Heart right ventricle (tissue), 16 donors: Measurements from ENCODE around the gene LRRC8B. TPM values are rescaled to one million over a fixed set of nuclear protein-coding genes. Genes with fewer than 3 reads are reported as not detected.

Experiments used
- ATAC-seq, 8 donors: fragments of 200-7000 bp; cut with Tn5 transposase; one replicate each; pipeline ENCODE4 v1.9.1; 2020; ENCODE audit warnings: mild to moderate bottlenecking in 8 of 8, moderate library complexity in 8 of 8, moderate number of reproducible peaks in 1 of 8
- DNase-seq, 2 donors: peaks; one replicate each; pipeline ENCODE4 v3.0.0-alpha.2; 2020
- H3K27ac ChIP-seq, 10 donors: fragments of 200-600 bp; sonication (generic) in 2 of 10; one replicate each; pipeline versions ENCODE4 v1.5.0 to v1.8.0; 2020 to 2022; ENCODE audit warnings: mild to moderate bottlenecking in 3 of 10
- H3K27me3 ChIP-seq, 7 donors: fragments of 200-600 bp; one replicate each; pipeline ENCODE4 v1.8.0; 2021 to 2022; ENCODE audit warnings: mild to moderate bottlenecking in 2 of 7
- H3K36me3 ChIP-seq, 9 donors: fragments of 200-600 bp; sonication (generic) in 1 of 9; one replicate each; pipeline versions ENCODE4 v1.5.0 to v1.8.0; 2020 to 2022; ENCODE audit warnings: mild to moderate bottlenecking in 2 of 9
- H3K4me1 ChIP-seq, 9 donors: fragments of 200-600 bp; sonication (generic) in 1 of 9; one replicate each; pipeline versions ENCODE4 v1.5.0 to v1.8.0; 2020 to 2022; ENCODE audit warnings: mild to moderate bottlenecking in 4 of 9
- H3K4me3 ChIP-seq, 10 donors: fragments of 200-600 bp; sonication (generic) in 2 of 10; one replicate each; pipeline versions ENCODE4 v1.5.0 to v1.8.0; 2020 to 2022; ENCODE audit warnings: mild to moderate bottlenecking in 7 of 10, moderate library complexity in 2 of 10
- H3K9me3 ChIP-seq, 11 donors: fragments of 200-600 bp in 10 of 11; sonication (generic) in 2 of 11; one replicate each; pipeline versions ENCODE4 v1.5.0 to v1.8.0; 2013 to 2022; ENCODE audit warnings: mild to moderate bottlenecking in 2 of 11, control low read depth in 1 of 11, moderate library complexity in 1 of 11
- WGBS, 2 donors: extraction: QIAGEN DNeasy Blood & Tissue Kit; methylation state at CpG; one replicate each; pipeline ENCODE4 v1.1.7; 2013; ENCODE audit warnings: inconsistent platforms in 1 of 2; 5-methylcytosine and 5-hydroxymethylcytosine counted together
- intact Hi-C, 10 donors: fragments of 100-400 bp; cut with DNase I; formaldehyde crosslinking; loops; one replicate each; pipeline versions ENCODE4 v1.11.1 to v1.14.2; 2022
- polyA plus RNA-seq, 2 donors: library from polyadenylated mRNA; stranded (reverse); fragments of 200-250 nt; gene quantifications; one replicate each; pipeline ENCODE4 v1.2.3, GENCODE V29; 2013
- total RNA-seq, 10 donors: library from RNA; stranded (reverse); fragmentation: NEBNext Ultra II Directional in 3 of 10; extraction: Animal tissue kit (Norgen Biotek cat#: 25700) in 3 of 10; gene quantifications; one replicate each; pipeline versions ENCODE4 v1.2.1 to v1.2.4, GENCODE V29; 2021 to 2023
- TF ChIP-seq, protein P1 (sequence below), 9 donors: fragments of 200-600 bp; sonication (generic) in 2 of 9; IDR thresholded peaks; one replicate each; pipeline versions ENCODE4 v1.5.0 to v1.8.0; 2021 to 2022; ENCODE audit warnings: antibody characterized with exemption in 9 of 9, mild to moderate bottlenecking in 5 of 9, moderate library complexity in 1 of 9
- donor health status: Arrhythmogenic right ventricular cardiomyopathy.
- donor health status: ischemic (EF 13 %, LVEDD 7.1; RV severe dilation, severe dysfunction).
- donor health status: healthy with polysubstance abuse.
- donor health status: DM: no; HTN: yes; CAD: no.
- donor health status: DM: no; HTN: no; CAD: no.
- donor health status: ischemic (EF 25% LVEDD 6.9; RV normal size, moderate dysfunction).
- donor health status: ischemic (EF 25% LVEDD 5.7; RV mildly dilated, moderate dysfunction).
- donor health status: healthy.
- donor health status: DM: yes; HTN: yes; CAD: no.
- donor health status: Ischemic cardiomyopathy.
- donor health status: ischemic (EF 35%, LVEDD 5.7; RV mildly dilated, moderate dysfunction).
- donor health status: nonischemic (EF 11% LVEDD 7.7; RV severe dilation, severe dysfunction).
- donor health status: DM: yes; HTN: yes; CAD: no.
- donor health status: PGD.
- donor health status: ischemic (EF 29% LVEDD 5.4; RV normal size, mild dysfunction).
- donor health status: nonischemic (EF 23%, LVEDD 6.1; RV moderate dilation, normal function).

Gene LRRC8B
- total and polyA plus RNA-seq, 12 donors: 1.7 to 6.6 (median 4.2) TPM

DNA sequence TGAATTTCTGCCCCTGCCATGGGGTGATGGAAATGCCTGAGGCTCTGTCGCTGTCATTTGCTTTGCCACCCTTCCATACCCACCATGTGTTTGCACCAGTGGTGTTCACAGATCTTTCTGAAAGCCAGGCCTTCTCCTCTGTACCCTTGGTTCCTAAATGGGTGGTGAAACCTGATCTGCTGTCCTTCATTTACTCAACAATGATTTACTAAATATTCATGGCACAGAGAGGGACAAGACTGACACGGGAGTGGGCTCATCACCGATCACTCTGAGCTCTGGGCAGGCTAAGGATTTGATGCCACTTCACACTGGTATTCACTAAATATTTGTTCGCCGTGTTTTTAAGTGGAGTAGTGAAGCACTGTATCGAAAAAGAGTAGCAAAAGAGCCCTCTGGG is 40.9 kb downstream of the LRRC8B start:
- intact Hi-C loops: loop anchor here in 2 of 10 donors (5.0 kb wide), 2 partner anchors 38 to 43 kb away; partner anchors contain the start of gene LRRC8B (in 1 of the 2)
- 97% methylated on average over 6 of the region's 6 CpGs for WGBS, 2 donors

DNA sequence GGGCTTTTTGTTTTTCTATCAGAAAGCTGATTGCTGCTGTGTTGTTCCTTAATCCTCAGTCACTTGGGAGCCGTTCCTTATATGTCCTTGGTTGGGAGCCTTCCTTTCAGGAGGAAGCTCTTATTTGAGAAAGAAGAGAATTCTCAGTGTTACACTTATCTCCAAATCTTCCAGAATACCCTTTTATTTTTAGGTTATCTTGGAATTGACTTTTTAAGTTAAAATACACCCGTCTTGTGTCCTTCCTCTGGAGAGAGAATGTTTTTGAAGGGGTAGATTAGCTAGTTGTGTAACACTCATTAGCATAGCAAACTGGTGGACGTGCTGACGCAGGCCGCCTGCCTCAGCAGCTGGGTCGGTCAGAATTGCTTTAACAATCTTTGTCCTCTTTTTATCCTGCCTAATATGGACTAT is 42.1 kb downstream of the LRRC8B start:
- H3K4me1 ChIP-seq: peaks cover 0 to 48% (median 6%) of the 10 kb centered on the region in 9 donors
- peaks cover 0 to 14% (median 0%) of the 10 kb centered on the region in 11 donors for H3K9me3 ChIP-seq
- peak; percentile 49 to 56 for DNase-seq
- WGBS, 2 donors: 32 to 54% methylated on average over 6 of the region's 6 CpGs
- ATAC-seq: peak; percentile 59 to 96 (median 94)
- no peaks in the 10 kb centered on the region for H3K27me3 ChIP-seq
- peak overlapping the region in 5 of 10 donors; percentile 0 to 24 (median 20) for H3K4me3 ChIP-seq
- H3K27ac ChIP-seq: peak overlapping the region; percentile 17 to 81 (median 64)
- TF ChIP-seq, protein P1, sequence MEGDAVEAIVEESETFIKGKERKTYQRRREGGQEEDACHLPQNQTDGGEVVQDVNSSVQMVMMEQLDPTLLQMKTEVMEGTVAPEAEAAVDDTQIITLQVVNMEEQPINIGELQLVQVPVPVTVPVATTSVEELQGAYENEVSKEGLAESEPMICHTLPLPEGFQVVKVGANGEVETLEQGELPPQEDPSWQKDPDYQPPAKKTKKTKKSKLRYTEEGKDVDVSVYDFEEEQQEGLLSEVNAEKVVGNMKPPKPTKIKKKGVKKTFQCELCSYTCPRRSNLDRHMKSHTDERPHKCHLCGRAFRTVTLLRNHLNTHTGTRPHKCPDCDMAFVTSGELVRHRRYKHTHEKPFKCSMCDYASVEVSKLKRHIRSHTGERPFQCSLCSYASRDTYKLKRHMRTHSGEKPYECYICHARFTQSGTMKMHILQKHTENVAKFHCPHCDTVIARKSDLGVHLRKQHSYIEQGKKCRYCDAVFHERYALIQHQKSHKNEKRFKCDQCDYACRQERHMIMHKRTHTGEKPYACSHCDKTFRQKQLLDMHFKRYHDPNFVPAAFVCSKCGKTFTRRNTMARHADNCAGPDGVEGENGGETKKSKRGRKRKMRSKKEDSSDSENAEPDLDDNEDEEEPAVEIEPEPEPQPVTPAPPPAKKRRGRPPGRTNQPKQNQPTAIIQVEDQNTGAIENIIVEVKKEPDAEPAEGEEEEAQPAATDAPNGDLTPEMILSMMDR (IDR thresholded peaks at IDR 0.05): no peak
- peaks cover 0 to 17% (median 0%) of the 10 kb centered on the region in 9 donors for H3K36me3 ChIP-seq
- intact Hi-C loops: loop anchor here in 2 of 10 donors (5.0 kb wide), 2 partner anchors 39 to 44 kb away; partner anchors contain the start of gene LRRC8B (in 1 of the 2)

More for the DNA sequence above, 40.9 kb downstream of the LRRC8B start:
- H3K27me3 ChIP-seq: no peaks in the 10 kb centered on the region
- TF ChIP-seq, protein P1 (IDR thresholded peaks at IDR 0.05): no peak
- H3K36me3 ChIP-seq: peaks cover 0 to 15% (median 0%) of the 10 kb centered on the region in 9 donors
- ATAC-seq (no peak), DNase-seq (no peak)
- H3K4me3 ChIP-seq: no peak overlapping the region
- peaks cover 0 to 10% (median 0%) of the 10 kb centered on the region in 11 donors for H3K9me3 ChIP-seq
- peaks cover 0 to 48% (median 6%) of the 10 kb centered on the region in 9 donors for H3K4me1 ChIP-seq
- H3K27ac ChIP-seq: peak overlapping the region in 3 of 10 donors; percentile 2 to 81 (median 79)

DNA sequence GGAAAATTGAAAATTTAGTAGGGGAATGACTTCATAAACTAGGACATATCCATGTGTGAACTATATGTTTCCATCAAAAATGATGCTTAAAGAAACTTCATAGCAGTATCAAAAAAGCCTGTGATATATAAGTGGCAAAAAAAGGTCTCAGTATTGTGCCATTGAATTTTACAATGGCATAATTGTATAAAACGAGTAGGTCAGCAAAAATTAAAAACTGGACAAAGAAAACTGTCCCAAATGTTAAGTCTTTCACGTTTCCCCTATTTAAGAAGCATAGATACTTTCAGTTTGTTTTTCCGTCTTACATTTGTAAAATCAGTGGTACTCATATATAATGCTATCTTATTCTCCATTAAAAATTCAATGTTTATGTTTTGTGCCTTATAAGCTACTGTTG is 43.2 kb downstream of the LRRC8B start:
- peaks cover 0 to 17% (median 0%) of the 10 kb centered on the region in 9 donors for H3K36me3 ChIP-seq
- H3K4me3 ChIP-seq: peak overlapping the region in 5 of 10 donors; percentile 0 to 27 (median 11)
- DNase-seq (no peak), ATAC-seq (no peak)
- peaks cover 0 to 48% (median 6%) of the 10 kb centered on the region in 9 donors for H3K4me1 ChIP-seq
- H3K27me3 ChIP-seq: no peaks in the 10 kb centered on the region
- intact Hi-C loops: loop anchor here in 2 of 10 donors (5.0 kb wide), 2 partner anchors 40 to 45 kb away; partner anchors contain the start of gene LRRC8B (in 1 of the 2)
- H3K9me3 ChIP-seq: peaks cover 0 to 14% (median 0%) of the 10 kb centered on the region in 11 donors
- 55 to 75% methylated on average over 3 of the region's 3 CpGs for WGBS, 2 donors
- TF ChIP-seq, protein P1 (IDR thresholded peaks at IDR 0.05): no peak
- H3K27ac ChIP-seq: peak overlapping the region in 8 of 10 donors; percentile 17 to 81 (median 70)

DNA sequence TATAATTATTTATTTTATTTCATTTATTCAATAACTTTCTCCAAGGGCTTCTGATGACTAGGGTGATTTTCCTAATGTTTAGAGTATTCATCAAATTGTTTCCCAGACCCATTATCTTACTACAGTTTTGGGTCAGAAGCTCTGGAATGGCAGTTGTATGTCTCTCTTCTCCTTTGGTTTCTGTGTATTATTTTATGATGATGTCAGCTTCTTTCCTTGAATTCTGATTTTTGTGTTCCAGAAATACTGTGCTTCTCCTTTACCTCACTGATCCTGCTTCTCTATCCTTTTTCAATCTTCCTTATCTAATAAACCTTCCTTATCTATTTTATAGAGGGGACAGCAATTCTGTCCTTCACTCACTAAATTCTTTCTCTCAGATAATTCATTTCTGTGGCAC is 48.8 kb downstream of the LRRC8B start:
- ATAC-seq (no peak), DNase-seq (no peak)
- no peaks in the 10 kb centered on the region for H3K4me1 ChIP-seq
- intact Hi-C loops: no loop called here
- peaks cover 0 to 22% (median 0%) of the 10 kb centered on the region in 9 donors for H3K36me3 ChIP-seq
- no peak overlapping the region for H3K4me3 ChIP-seq
- no peak overlapping the region for H3K27ac ChIP-seq
- TF ChIP-seq, protein P1 (IDR thresholded peaks at IDR 0.05): no peak
- no peaks in the 10 kb centered on the region for H3K27me3 ChIP-seq
- peaks cover 0 to 14% (median 0%) of the 10 kb centered on the region in 11 donors for H3K9me3 ChIP-seq
